K562 (cell line): ENCODE results near the gene SP2. TPM values are rescaled to one million over a fixed set of nuclear protein-coding genes. Genes with fewer than 3 reads are reported as not detected.

Experiments
- KHSRP ChIP-seq: fragments of 450-650 bp; IDR thresholded peaks from 2 replicates; pipeline ENCODE4 v1.6.1; 2017
- SIN3B ChIP-seq: fragments of 450-650 bp; IDR thresholded peaks from 2 replicates; pipeline ENCODE4 v1.6.1; 2017; ENCODE audit warnings: low read depth, mild to moderate bottlenecking, moderate library complexity
- ZKSCAN1 ChIP-seq: fragments of 150-350 bp; IDR thresholded peaks from 2 replicates; pipeline ENCODE4 v1.6.1; 2016; ENCODE audit warnings: low read depth, low read length
- ZNF408 ChIP-seq: fragments of 250-450 bp; sonication (Bioruptor Pico); IDR thresholded peaks from 2 replicates; pipeline ENCODE4 v1.4.0; 2020; ENCODE audit warnings: low read depth, mild to moderate bottlenecking, moderate library complexity
- ZNF79 ChIP-seq: fragments of 250-450 bp; sonication (Bioruptor Pico); IDR thresholded peaks from 2 replicates; pipeline ENCODE4 v1.4.0; 2020; ENCODE audit warnings: low read depth, mild to moderate bottlenecking, moderate library complexity
- polyA plus RNA-seq, 8 experiments: library from polyadenylated mRNA; depleted of rRNA in 4 of 8; stranded (reverse) in 5 of 8; unstranded in 3 of 8; fragments of >200 nt; fragmentation: Nextera tagmentation in 2 of 8; fragmentation: Illumina TruSeq in 1 of 8; extraction: Ambion mirVana in 2 of 8; extraction: Trizol in 1 of 8; gene quantifications; 2 replicates each; pipeline versions ENCODE4 v1.2.1 to v1.2.3, GENCODE V29; 2011 to 2014; ENCODE audit warnings: inconsistent platforms in 1 of 8, missing spikeins in 1 of 8
- total RNA-seq, 7 experiments: library from RNA; depleted of rRNA in 6 of 7; stranded (reverse); fragments of >200 nt in 6 of 7; fragmentation: Illumina TruSeq in 2 of 7; extraction: Trizol in 2 of 7; gene quantifications; 2 replicates each; pipeline versions ENCODE4 v1.2.1 to v1.2.3, GENCODE V29; 2011 to 2021; ENCODE audit warnings: low replicate concordance in 1 of 7
- TF ChIP-seq, protein P1 (sequence below): fragments of 250-450 bp; sonication (Bioruptor Pico); IDR thresholded peaks from 2 replicates; pipeline ENCODE4 v1.8.0; 2022; ENCODE audit warnings: moderate library complexity, mild to moderate bottlenecking, inconsistent platforms
- TF ChIP-seq, protein P2 (sequence below): sonication (generic); formaldehyde crosslinking; IDR thresholded peaks from 2 replicates; pipeline ENCODE4 v1.8.0; 2023; ENCODE audit warnings: missing genetic modification reagents, mild to moderate bottlenecking, borderline replicate concordance
- TF ChIP-seq, protein P3 (sequence below): fragments of 450-650 bp; IDR thresholded peaks from 2 replicates; pipeline ENCODE4 v1.6.1; 2018; ENCODE audit not compliant: partially characterized antibody
- TF ChIP-seq, protein P4 (sequence below): fragments of 450-650 bp; IDR thresholded peaks from 2 replicates; pipeline ENCODE4 v1.7.0; 2016; ENCODE audit warnings: borderline replicate concordance

Gene SP2
- total and polyA plus RNA-seq, 9 of the 15 experiments (the other 6 are each of a cell fraction or from before 2014, with no cell fraction given) = 0.77 to 22.3 (median 2.3) TPM

DNA sequence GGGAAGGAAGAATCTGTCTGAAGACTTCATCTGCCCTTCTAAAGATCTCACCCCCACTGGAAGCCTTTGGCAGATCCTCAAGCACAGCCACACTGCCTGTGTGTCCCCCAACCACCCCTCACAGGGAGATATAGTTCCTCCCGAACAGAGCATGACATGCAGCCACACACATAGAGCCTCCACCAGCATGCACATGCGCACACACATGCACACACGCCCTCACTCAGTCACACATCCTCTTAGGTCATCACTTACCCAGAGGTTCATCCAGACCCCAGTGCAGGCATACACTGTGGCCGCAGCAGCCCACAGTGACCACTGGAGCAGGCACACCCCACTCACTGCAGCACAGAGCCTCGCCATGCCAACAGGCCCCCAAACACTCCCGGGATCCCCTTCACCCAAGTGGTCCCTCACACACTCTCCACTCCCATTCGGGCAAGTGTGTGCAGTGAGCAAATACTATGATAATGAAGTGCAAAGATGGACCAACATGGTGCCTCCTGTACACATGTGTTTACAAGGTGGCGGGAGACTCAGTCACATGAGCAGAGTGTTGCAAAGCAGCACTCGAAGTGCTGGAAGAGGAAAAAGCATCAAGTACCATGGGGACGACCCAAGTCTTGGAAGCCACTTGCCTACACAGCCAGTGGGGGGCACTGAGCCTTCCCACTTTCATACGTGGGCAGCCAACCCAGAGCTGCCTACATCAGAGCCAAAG is 28.1 kb upstream of the SP2 start (continued):
- TF ChIP-seq ZNF408 (CRISPR knock-in tag) (no peak), SIN3B (no peak), KHSRP (no peak), ZKSCAN1 (no peak), ZNF79 (CRISPR knock-in tag) (no peak)
- TF ChIP-seq, protein P1, sequence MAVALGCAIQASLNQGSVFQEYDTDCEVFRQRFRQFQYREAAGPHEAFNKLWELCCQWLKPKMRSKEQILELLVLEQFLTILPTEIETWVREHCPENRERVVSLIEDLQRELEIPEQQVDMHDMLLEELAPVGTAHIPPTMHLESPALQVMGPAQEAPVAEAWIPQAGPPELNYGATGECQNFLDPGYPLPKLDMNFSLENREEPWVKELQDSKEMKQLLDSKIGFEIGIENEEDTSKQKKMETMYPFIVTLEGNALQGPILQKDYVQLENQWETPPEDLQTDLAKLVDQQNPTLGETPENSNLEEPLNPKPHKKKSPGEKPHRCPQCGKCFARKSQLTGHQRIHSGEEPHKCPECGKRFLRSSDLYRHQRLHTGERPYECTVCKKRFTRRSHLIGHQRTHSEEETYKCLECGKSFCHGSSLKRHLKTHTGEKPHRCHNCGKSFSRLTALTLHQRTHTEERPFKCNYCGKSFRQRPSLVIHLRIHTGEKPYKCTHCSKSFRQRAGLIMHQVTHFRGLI = no peak
- TF ChIP-seq, protein P2, sequence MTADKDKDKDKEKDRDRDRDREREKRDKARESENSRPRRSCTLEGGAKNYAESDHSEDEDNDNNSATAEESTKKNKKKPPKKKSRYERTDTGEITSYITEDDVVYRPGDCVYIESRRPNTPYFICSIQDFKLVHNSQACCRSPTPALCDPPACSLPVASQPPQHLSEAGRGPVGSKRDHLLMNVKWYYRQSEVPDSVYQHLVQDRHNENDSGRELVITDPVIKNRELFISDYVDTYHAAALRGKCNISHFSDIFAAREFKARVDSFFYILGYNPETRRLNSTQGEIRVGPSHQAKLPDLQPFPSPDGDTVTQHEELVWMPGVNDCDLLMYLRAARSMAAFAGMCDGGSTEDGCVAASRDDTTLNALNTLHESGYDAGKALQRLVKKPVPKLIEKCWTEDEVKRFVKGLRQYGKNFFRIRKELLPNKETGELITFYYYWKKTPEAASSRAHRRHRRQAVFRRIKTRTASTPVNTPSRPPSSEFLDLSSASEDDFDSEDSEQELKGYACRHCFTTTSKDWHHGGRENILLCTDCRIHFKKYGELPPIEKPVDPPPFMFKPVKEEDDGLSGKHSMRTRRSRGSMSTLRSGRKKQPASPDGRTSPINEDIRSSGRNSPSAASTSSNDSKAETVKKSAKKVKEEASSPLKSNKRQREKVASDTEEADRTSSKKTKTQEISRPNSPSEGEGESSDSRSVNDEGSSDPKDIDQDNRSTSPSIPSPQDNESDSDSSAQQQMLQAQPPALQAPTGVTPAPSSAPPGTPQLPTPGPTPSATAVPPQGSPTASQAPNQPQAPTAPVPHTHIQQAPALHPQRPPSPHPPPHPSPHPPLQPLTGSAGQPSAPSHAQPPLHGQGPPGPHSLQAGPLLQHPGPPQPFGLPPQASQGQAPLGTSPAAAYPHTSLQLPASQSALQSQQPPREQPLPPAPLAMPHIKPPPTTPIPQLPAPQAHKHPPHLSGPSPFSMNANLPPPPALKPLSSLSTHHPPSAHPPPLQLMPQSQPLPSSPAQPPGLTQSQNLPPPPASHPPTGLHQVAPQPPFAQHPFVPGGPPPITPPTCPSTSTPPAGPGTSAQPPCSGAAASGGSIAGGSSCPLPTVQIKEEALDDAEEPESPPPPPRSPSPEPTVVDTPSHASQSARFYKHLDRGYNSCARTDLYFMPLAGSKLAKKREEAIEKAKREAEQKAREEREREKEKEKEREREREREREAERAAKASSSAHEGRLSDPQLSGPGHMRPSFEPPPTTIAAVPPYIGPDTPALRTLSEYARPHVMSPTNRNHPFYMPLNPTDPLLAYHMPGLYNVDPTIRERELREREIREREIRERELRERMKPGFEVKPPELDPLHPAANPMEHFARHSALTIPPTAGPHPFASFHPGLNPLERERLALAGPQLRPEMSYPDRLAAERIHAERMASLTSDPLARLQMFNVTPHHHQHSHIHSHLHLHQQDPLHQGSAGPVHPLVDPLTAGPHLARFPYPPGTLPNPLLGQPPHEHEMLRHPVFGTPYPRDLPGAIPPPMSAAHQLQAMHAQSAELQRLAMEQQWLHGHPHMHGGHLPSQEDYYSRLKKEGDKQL = no peak
- TF ChIP-seq, protein P3, sequence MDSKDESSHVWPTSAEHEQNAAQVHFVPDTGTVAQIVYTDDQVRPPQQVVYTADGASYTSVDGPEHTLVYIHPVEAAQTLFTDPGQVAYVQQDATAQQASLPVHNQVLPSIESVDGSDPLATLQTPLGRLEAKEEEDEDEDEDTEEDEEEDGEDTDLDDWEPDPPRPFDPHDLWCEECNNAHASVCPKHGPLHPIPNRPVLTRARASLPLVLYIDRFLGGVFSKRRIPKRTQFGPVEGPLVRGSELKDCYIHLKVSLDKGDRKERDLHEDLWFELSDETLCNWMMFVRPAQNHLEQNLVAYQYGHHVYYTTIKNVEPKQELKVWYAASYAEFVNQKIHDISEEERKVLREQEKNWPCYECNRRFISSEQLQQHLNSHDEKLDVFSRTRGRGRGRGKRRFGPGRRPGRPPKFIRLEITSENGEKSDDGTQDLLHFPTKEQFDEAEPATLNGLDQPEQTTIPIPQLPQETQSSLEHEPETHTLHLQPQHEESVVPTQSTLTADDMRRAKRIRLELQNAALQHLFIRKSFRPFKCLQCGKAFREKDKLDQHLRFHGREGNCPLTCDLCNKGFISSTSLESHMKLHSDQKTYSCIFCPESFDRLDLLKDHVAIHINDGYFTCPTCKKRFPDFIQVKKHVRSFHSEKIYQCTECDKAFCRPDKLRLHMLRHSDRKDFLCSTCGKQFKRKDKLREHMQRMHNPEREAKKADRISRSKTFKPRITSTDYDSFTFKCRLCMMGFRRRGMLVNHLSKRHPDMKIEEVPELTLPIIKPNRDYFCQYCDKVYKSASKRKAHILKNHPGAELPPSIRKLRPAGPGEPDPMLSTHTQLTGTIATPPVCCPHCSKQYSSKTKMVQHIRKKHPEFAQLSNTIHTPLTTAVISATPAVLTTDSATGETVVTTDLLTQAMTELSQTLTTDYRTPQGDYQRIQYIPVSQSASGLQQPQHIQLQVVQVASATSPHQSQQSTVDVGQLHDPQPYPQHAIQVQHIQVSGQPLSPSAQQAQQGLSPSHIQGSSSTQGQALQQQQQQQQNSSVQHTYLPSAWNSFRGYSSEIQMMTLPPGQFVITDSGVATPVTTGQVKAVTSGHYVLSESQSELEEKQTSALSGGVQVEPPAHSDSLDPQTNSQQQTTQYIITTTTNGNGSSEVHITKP = peak; percentile 78
- TF ChIP-seq, protein P4, sequence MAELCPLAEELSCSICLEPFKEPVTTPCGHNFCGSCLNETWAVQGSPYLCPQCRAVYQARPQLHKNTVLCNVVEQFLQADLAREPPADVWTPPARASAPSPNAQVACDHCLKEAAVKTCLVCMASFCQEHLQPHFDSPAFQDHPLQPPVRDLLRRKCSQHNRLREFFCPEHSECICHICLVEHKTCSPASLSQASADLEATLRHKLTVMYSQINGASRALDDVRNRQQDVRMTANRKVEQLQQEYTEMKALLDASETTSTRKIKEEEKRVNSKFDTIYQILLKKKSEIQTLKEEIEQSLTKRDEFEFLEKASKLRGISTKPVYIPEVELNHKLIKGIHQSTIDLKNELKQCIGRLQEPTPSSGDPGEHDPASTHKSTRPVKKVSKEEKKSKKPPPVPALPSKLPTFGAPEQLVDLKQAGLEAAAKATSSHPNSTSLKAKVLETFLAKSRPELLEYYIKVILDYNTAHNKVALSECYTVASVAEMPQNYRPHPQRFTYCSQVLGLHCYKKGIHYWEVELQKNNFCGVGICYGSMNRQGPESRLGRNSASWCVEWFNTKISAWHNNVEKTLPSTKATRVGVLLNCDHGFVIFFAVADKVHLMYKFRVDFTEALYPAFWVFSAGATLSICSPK = no peak
